Muscle layer of colon (tissue), 2 donors: Measurements from ENCODE around the gene FOXF2.

Experiments used
- H3K27ac ChIP-seq: one replicate; pipeline ENCODE4 v1.7.0; 2013; ENCODE audit warnings: low read depth, mild to moderate bottlenecking, low read length, moderate library complexity
- H3K27me3 ChIP-seq, 2 donors: one replicate each; pipeline ENCODE4 v1.7.0; 2013; ENCODE audit warnings: low read length in 2 of 2, mild to moderate bottlenecking in 2 of 2; ENCODE audit not compliant: insufficient read depth in 2 of 2, control insufficient read depth in 1 of 2
- H3K36me3 ChIP-seq: one replicate; pipeline ENCODE4 v1.7.0; 2013; ENCODE audit warnings: mild to moderate bottlenecking, low read length; ENCODE audit not compliant: insufficient read depth
- H3K4me1 ChIP-seq: one replicate; pipeline ENCODE4 v1.7.0; 2013; ENCODE audit warnings: mild to moderate bottlenecking, low read length; ENCODE audit not compliant: insufficient read depth
- H3K4me3 ChIP-seq, 2 donors: one replicate each; pipeline ENCODE4 v1.7.0; 2013; ENCODE audit warnings: low read length in 2 of 2, low read depth in 1 of 2, mild to moderate bottlenecking in 1 of 2, moderate library complexity in 1 of 2
- H3K9ac ChIP-seq: one replicate; pipeline ENCODE4 v1.7.0; 2013; ENCODE audit warnings: low read length
- H3K9me3 ChIP-seq: one replicate; pipeline ENCODE4 v1.7.0; 2013; ENCODE audit warnings: mild to moderate bottlenecking, low read length
- donor health status: abdominal sarcoma.
- donor health status: Adenocarcinoma of cecum.

Gene FOXF2

GRCh38 chr6:1404713-1405098, 15.3 kb downstream of the FOXF2 start:
- Histone ChIP-seq H3K4me3 (no peak overlapping the region), H3K9ac (no peak overlapping the region), H3K36me3 (no peaks in the 10 kb centered on the region), H3K4me1 (peaks cover 5% of the 10 kb centered on the region), H3K27ac (no peak overlapping the region), H3K9me3 (no peaks in the 10 kb centered on the region), H3K27me3 (no peaks in the 10 kb centered on the region)

GRCh38 chr6:1405221-1405620, 15.8 kb downstream of the FOXF2 start:
- peaks cover 0 to 4% of the 10 kb centered on the region in 2 donors for H3K27me3 ChIP-seq
- H3K27ac ChIP-seq, result no peak overlapping the region
- no peaks in the 10 kb centered on the region for H3K9me3 ChIP-seq
- no peak overlapping the region for H3K4me3 ChIP-seq
- no peaks in the 10 kb centered on the region for H3K36me3 ChIP-seq
- H3K4me1 ChIP-seq, result peaks cover 5% of the 10 kb centered on the region
- no peak overlapping the region for H3K9ac ChIP-seq

- Histone ChIP-seq H3K36me3 (no peaks in the 10 kb centered on the region), H3K27ac (no peak overlapping the region), H3K9me3 (no peaks in the 10 kb centered on the region), H3K4me1 (peaks cover 5% of the 10 kb centered on the region), H3K4me3 (no peak overlapping the region), H3K9ac (no peak overlapping the region), H3K27me3 (peaks cover 0 to 4% of the 10 kb centered on the region in 2 donors)
These were observed 17.1 kb downstream of the FOXF2 start for GRCh38 chr6:1406306-1407072.

- H3K4me1 ChIP-seq, result peaks cover 5% of the 10 kb centered on the region
- H3K4me3 ChIP-seq, result no peak overlapping the region
- H3K36me3 ChIP-seq, result no peaks in the 10 kb centered on the region
- no peak overlapping the region for H3K9ac ChIP-seq
- H3K9me3 ChIP-seq, result no peaks in the 10 kb centered on the region
- H3K27ac ChIP-seq, result no peak overlapping the region
- peaks cover 0 to 4% of the 10 kb centered on the region in 2 donors for H3K27me3 ChIP-seq
These were observed 18.2 kb downstream of the FOXF2 start for GRCh38 chr6:1407499-1407990.

GRCh38 chr6:1409774-1410465, 20.5 kb downstream of the FOXF2 start:
- peaks cover 5% of the 10 kb centered on the region for H3K4me1 ChIP-seq
- H3K27ac ChIP-seq, result no peak overlapping the region

GRCh38 chr6:1412901-1413300, 23.5 kb downstream of the FOXF2 start:
- H3K9ac ChIP-seq, result no peak overlapping the region
- peaks cover 0 to 4% of the 10 kb centered on the region in 2 donors for H3K27me3 ChIP-seq
- H3K4me3 ChIP-seq, result no peak overlapping the region
- H3K36me3 ChIP-seq, result no peaks in the 10 kb centered on the region
- no peaks in the 10 kb centered on the region for H3K9me3 ChIP-seq
- no peak overlapping the region for H3K27ac ChIP-seq
- H3K4me1 ChIP-seq, result no peaks in the 10 kb centered on the region

More at GRCh38 chr6:1409774-1410465, 20.5 kb downstream of the FOXF2 start:
- H3K4me3 ChIP-seq, result no peak overlapping the region
- H3K27me3 ChIP-seq, result peaks cover 0 to 4% of the 10 kb centered on the region in 2 donors
- no peaks in the 10 kb centered on the region for H3K9me3 ChIP-seq
- H3K9ac ChIP-seq, result no peak overlapping the region
- no peaks in the 10 kb centered on the region for H3K36me3 ChIP-seq

GRCh38 chr6:1415416-1416063, 26.2 kb downstream of the FOXF2 start:
- Histone ChIP-seq H3K9ac (no peak overlapping the region), H3K9me3 (no peaks in the 10 kb centered on the region), H3K36me3 (no peaks in the 10 kb centered on the region), H3K27me3 (no peaks in the 10 kb centered on the region), H3K4me1 (no peaks in the 10 kb centered on the region), H3K4me3 (no peak overlapping the region), H3K27ac (no peak overlapping the region)

GRCh38 chr6:1416191-1416760, 26.9 kb downstream of the FOXF2 start:
- H3K9me3 ChIP-seq, result no peaks in the 10 kb centered on the region
- no peaks in the 10 kb centered on the region for H3K4me1 ChIP-seq
- no peaks in the 10 kb centered on the region for H3K36me3 ChIP-seq
- H3K9ac ChIP-seq, result no peak overlapping the region
- H3K27ac ChIP-seq, result no peak overlapping the region
- no peaks in the 10 kb centered on the region for H3K27me3 ChIP-seq
- no peak overlapping the region for H3K4me3 ChIP-seq

GRCh38 chr6:1416820-1417219, 27.4 kb downstream of the FOXF2 start:
- Histone ChIP-seq H3K4me3 (no peak overlapping the region), H3K4me1 (no peaks in the 10 kb centered on the region), H3K9me3 (no peaks in the 10 kb centered on the region), H3K27ac (no peak overlapping the region), H3K27me3 (no peaks in the 10 kb centered on the region), H3K36me3 (no peaks in the 10 kb centered on the region), H3K9ac (no peak overlapping the region)

GRCh38 chr6:1417718-1418117, 28.3 kb downstream of the FOXF2 start:
- H3K36me3 ChIP-seq, result no peaks in the 10 kb centered on the region
- H3K4me3 ChIP-seq, result no peak overlapping the region
- no peaks in the 10 kb centered on the region for H3K9me3 ChIP-seq
- H3K9ac ChIP-seq, result no peak overlapping the region
- H3K27ac ChIP-seq, result no peak overlapping the region
- no peaks in the 10 kb centered on the region for H3K4me1 ChIP-seq
- no peaks in the 10 kb centered on the region for H3K27me3 ChIP-seq

- H3K9ac ChIP-seq, result no peak overlapping the region
- no peak overlapping the region for H3K4me3 ChIP-seq
- no peaks in the 10 kb centered on the region for H3K9me3 ChIP-seq
- H3K4me1 ChIP-seq, result no peaks in the 10 kb centered on the region
- no peaks in the 10 kb centered on the region for H3K27me3 ChIP-seq
- no peaks in the 10 kb centered on the region for H3K36me3 ChIP-seq
- no peak overlapping the region for H3K27ac ChIP-seq
These were observed 29.3 kb downstream of the FOXF2 start for GRCh38 chr6:1418471-1419191.
